BE2C (cell line): ENCODE measurements around the gene BMF.

ENCODE experiments used
- DNase-seq: peaks from one replicate; pipeline ENCODE4 v3.0.0-alpha.2; 2020
- H3K27me3 ChIP-seq: fragments of 250-450 bp; sonication (Bioruptor Pico); 2 replicates; pipeline ENCODE4 v1.5.1; 2020; ENCODE audit warnings: mild to moderate bottlenecking
- H3K36me3 ChIP-seq: fragments of 250-450 bp; sonication (Bioruptor Pico); 2 replicates; pipeline ENCODE4 v1.5.1; 2020; ENCODE audit warnings: mild to moderate bottlenecking
- H3K4me1 ChIP-seq: fragments of 250-450 bp; sonication (Bioruptor Pico); 2 replicates; pipeline ENCODE4 v1.5.1; 2020
- H3K4me3 ChIP-seq: 2 replicates; pipeline ENCODE4 v1.5.1; 2011; ENCODE audit warnings: low read depth, low read length
- H3K9me3 ChIP-seq: fragments of 250-450 bp; sonication (Bioruptor Pico); 2 replicates; pipeline ENCODE4 v1.5.1; 2020
- CTCF ChIP-seq: IDR thresholded peaks from 2 replicates; pipeline ENCODE4 v1.5.1; 2012; ENCODE audit warnings: mild to moderate bottlenecking, low read depth, low read length

The BMF gene

DNA sequence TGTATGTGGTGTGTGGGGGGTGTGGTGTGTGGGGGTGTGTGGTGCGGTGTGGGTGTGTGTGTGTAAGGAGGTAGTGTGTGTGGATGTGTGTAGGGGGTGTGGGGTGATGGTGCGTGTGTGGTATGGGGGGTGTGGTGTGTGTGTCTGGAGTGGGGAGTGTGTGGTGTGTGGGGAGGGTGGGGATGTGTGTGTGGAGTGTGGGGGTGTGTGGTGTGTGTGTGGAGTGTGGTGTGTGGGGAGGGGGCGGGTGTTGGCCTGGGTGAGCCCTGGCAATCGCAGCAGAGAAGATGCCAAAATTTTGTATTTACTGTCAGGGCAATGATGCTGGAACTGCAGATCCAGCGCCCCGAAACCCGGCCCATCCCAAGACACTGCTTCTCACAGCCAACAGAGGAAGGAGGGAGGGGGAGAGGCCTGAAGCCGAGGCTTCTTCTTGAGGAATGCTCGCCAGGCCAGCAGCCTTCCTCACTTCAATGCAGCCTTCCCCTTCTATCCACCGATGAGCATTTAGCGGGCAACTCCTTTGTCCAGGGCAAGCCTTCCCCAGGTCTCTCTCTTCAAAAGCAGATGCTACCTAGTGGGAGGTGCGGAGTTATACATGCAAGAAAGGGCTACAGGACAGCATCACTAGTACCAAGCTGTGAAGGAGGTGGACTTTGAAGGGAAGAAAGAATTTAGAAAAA, 57.8 kb downstream of the BMF start:
- no peak for DNase-seq
- Histone ChIP-seq H3K36me3 (no peaks in the 10 kb centered on the region), H3K4me3 (no peak overlapping the region), H3K9me3 (no peaks in the 10 kb centered on the region), H3K27me3 (no peaks in the 10 kb centered on the region), H3K4me1 (peaks cover 22% of the 10 kb centered on the region)
- no peak for TF ChIP-seq CTCF

- H3K4me3 ChIP-seq = no peak overlapping the region
- no peaks in the 10 kb centered on the region for H3K36me3 ChIP-seq
- H3K9me3 ChIP-seq = no peaks in the 10 kb centered on the region
- H3K27me3 ChIP-seq = no peaks in the 10 kb centered on the region
- peaks cover 8% of the 10 kb centered on the region for H3K4me1 ChIP-seq
- no peak for TF ChIP-seq CTCF
- DNase-seq = no peak
These were observed 59.7 kb downstream of the BMF start for GRCh38 chr15:40048926-40049475.

DNA sequence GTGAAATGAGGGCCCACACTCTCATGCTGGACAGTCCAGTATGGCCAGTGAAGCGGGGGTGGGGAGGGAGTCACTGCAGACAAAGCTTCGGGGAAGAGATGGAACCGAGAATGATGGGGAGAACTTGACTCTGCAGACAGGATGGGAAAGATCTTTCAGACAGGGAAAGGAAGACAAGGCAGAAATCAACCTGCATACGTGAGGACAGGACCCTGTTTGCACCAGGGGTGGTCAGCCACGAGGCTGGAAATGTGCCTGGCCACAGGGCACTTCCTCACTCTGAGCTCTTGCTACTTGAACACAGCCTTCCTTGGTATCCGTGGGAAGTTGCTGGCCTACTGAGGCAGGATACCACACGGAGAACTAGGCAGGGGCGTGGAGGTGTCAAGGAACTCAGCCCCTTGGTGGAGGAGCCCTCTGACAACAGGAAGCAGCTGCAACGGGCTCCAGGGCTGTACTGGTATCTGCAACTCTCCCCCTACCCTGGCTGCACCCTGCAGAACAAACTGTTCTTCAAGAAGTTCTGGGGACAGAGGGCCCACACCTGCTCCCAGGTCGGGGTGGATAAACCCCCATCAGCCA, 60.4 kb downstream of the BMF start:
- TF ChIP-seq CTCF = no peak
- H3K4me3 ChIP-seq = no peak overlapping the region
- H3K9me3 ChIP-seq = no peaks in the 10 kb centered on the region
- H3K27me3 ChIP-seq = no peaks in the 10 kb centered on the region
- DNase-seq = no peak
- no peaks in the 10 kb centered on the region for H3K36me3 ChIP-seq
- peaks cover 10% of the 10 kb centered on the region for H3K4me1 ChIP-seq

DNA sequence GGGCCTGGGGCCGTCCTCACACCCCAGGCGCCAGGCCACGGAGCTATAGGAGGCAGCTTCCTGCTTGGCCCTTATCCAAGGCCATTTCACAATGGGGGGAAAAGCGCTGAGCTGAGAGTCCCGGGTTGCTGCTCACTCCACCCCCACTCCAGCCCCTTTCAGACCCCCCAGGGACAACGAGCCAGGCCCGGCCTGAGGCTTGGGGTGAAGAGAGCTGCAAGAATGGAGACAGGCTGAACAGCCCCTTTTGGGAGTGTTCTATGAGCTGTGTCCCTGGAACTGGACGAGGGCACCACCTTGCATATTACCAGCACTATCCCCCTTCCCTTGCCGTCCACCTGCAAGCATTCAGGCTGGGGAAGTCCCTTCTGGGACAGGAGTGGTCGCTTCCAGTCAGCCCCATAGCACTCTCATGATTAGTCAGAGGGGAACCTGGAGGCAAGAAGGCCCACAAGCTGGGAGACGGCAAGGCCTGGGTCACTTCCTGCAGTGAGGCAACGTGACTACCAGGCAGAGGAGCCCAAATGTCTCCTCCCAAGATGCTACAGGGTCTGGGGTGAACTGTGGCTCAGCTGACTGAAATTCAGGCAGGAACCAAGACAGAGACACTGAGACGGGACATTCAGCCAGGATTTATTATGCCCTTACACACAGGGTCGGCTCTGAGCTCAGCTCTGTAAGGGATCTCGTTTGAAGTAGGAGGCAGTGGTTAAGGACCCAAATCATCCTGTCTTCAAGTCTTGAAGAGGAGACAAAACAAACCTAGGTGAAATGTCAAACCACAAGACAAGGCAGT, 61.1 kb downstream of the BMF start:
- H3K4me1 ChIP-seq = peaks cover 13% of the 10 kb centered on the region
- H3K36me3 ChIP-seq = no peaks in the 10 kb centered on the region
- peak; percentile 59 for DNase-seq
- H3K9me3 ChIP-seq = no peaks in the 10 kb centered on the region
- H3K27me3 ChIP-seq = no peaks in the 10 kb centered on the region
- no peak for TF ChIP-seq CTCF
- no peak overlapping the region for H3K4me3 ChIP-seq

GRCh38 chr15:40046721-40047414, 61.8 kb downstream of the BMF start:
- Histone ChIP-seq H3K27me3 (no peaks in the 10 kb centered on the region), H3K4me3 (no peak overlapping the region), H3K4me1 (peaks cover 13% of the 10 kb centered on the region), H3K9me3 (no peaks in the 10 kb centered on the region), H3K36me3 (no peaks in the 10 kb centered on the region)
- no peak for DNase-seq
- TF ChIP-seq CTCF = no peak
